ENCODE results near the gene SULT1A2. TPM values are rescaled to one million over a fixed set of nuclear protein-coding genes. Genes with fewer than 3 reads are reported as not detected.

SULT1A2 gene
- total and polyA plus RNA-seq, 2 of the 8 experiments (the other 6 are each of a cell fraction or from before 2014, with no cell fraction given), result 0.29 to 0.35 TPM

- TF ChIP-seq EGR1 (IDR thresholded peaks at IDR 0.05; ENCODE audit: borderline replicate concordance, low read depth, low read length), result no peak
- TF ChIP-seq ASH2L (IDR thresholded peaks at IDR 0.05; ENCODE audit: low read length), result no peak
These were observed 9.7 kb upstream of the SULT1A2 start (continued) for GRCh38 chr16:28606291-28607115.

All from H1 (cell line).